Measurements from ENCODE around the gene MPHOSPH6.

DNA sequence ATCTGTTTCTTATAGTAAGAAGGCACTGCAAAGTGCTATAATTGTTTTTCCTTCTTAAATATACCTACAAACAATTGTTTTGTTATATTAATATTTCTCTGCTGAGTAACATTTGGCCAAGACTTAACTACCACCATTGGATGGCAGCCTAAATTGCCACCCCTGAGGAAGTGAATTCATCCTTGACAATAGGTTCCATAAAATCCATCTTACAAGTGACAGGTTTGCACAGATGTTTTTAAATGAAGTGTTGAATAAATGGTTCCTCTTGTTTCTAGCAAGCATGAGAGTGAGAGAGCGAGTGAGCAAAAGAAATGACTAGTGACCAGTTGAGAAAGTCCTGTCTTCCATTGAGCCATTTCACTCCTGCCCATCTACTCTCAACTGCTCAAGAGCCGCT, 8.3 kb upstream of the MPHOSPH6 start:
- TF ChIP-seq, protein P1, sequence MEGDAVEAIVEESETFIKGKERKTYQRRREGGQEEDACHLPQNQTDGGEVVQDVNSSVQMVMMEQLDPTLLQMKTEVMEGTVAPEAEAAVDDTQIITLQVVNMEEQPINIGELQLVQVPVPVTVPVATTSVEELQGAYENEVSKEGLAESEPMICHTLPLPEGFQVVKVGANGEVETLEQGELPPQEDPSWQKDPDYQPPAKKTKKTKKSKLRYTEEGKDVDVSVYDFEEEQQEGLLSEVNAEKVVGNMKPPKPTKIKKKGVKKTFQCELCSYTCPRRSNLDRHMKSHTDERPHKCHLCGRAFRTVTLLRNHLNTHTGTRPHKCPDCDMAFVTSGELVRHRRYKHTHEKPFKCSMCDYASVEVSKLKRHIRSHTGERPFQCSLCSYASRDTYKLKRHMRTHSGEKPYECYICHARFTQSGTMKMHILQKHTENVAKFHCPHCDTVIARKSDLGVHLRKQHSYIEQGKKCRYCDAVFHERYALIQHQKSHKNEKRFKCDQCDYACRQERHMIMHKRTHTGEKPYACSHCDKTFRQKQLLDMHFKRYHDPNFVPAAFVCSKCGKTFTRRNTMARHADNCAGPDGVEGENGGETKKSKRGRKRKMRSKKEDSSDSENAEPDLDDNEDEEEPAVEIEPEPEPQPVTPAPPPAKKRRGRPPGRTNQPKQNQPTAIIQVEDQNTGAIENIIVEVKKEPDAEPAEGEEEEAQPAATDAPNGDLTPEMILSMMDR (conservative IDR thresholded peaks at IDR 0.05; ENCODE audit: low read depth, low read length) = no peak
- TF ChIP-seq EZH2 (IDR thresholded peaks at IDR 0.05; ENCODE audit: low read length, unreplicated experiment) (no peak), EZH2phosphoT487 (IDR thresholded peaks at IDR 0.05; ENCODE audit: borderline replicate concordance, low read length) (no peak)

Data from PC-3 (cell line).